ENCODE results near the gene EXOC6B.

DNA sequence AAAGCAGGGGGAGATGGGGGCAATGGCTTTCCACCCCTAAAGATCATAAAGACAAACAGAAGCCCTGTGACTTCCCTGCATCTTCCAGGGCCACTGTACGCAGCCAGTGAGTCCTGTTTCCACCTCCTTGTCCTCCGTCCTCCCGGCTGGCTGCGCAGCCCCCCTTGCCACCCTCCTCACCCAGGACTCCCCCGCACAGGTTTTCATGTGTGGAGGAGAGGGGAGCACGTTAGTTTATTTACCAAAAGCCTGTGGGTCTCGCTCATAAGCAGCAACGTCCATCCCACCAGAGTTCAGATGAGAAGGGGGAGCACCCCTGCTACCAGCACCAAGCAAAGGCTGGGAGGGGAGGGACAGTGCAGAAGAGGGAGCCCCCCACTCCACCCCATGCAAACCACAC, 689.9 kb downstream of the EXOC6B start:
- TF ChIP-seq, protein P1, sequence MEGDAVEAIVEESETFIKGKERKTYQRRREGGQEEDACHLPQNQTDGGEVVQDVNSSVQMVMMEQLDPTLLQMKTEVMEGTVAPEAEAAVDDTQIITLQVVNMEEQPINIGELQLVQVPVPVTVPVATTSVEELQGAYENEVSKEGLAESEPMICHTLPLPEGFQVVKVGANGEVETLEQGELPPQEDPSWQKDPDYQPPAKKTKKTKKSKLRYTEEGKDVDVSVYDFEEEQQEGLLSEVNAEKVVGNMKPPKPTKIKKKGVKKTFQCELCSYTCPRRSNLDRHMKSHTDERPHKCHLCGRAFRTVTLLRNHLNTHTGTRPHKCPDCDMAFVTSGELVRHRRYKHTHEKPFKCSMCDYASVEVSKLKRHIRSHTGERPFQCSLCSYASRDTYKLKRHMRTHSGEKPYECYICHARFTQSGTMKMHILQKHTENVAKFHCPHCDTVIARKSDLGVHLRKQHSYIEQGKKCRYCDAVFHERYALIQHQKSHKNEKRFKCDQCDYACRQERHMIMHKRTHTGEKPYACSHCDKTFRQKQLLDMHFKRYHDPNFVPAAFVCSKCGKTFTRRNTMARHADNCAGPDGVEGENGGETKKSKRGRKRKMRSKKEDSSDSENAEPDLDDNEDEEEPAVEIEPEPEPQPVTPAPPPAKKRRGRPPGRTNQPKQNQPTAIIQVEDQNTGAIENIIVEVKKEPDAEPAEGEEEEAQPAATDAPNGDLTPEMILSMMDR (IDR thresholded peaks at IDR 0.05) = no peak
- no peak for TF ChIP-seq POLR2A (IDR thresholded peaks at IDR 0.05)
